ENCODE measurements around the gene RYR2.

- TF ChIP-seq, protein P1, sequence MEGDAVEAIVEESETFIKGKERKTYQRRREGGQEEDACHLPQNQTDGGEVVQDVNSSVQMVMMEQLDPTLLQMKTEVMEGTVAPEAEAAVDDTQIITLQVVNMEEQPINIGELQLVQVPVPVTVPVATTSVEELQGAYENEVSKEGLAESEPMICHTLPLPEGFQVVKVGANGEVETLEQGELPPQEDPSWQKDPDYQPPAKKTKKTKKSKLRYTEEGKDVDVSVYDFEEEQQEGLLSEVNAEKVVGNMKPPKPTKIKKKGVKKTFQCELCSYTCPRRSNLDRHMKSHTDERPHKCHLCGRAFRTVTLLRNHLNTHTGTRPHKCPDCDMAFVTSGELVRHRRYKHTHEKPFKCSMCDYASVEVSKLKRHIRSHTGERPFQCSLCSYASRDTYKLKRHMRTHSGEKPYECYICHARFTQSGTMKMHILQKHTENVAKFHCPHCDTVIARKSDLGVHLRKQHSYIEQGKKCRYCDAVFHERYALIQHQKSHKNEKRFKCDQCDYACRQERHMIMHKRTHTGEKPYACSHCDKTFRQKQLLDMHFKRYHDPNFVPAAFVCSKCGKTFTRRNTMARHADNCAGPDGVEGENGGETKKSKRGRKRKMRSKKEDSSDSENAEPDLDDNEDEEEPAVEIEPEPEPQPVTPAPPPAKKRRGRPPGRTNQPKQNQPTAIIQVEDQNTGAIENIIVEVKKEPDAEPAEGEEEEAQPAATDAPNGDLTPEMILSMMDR (conservative IDR thresholded peaks at IDR 0.05; ENCODE audit: low read depth, low read length), result no peak
- TF ChIP-seq EZH2 (IDR thresholded peaks at IDR 0.05; ENCODE audit: borderline replicate concordance, low read depth, low read length, poor library complexity, severe bottlenecking), result no peak
Observed at GRCh38 chr1:237634922-237635321, 592.9 kb downstream of the RYR2 start.

Data from A673 (cell line).